Progenitor cell of endocrine pancreas (in vitro differentiated cells): Measurements from ENCODE around the gene ONECUT2. TPM values are rescaled to one million over a fixed set of nuclear protein-coding genes. Genes with fewer than 3 reads are reported as not detected.
"Not testable (repeated sequence)": the region's sequence is repeated elsewhere in the genome, so short reads cannot be mapped to it uniquely, and the experiment has no call there.

Experiments
- DNase-seq: peaks from one replicate; pipeline ENCODE4 v3.0.0; 2021; ENCODE audit warnings: low spot score; ENCODE audit not compliant: unreplicated experiment
- H3K27ac Mint-ChIP-seq: 2 replicates; pipeline ENCODE4 v1.8.0; 2021; ENCODE audit warnings: mild to moderate bottlenecking, moderate library complexity, mixed read lengths
- H3K27me3 Mint-ChIP-seq: 2 replicates; pipeline ENCODE4 v1.8.0; 2021; ENCODE audit warnings: mixed read lengths
- H3K36me3 Mint-ChIP-seq: 2 replicates; pipeline ENCODE4 v1.8.0; 2022; ENCODE audit warnings: mixed read lengths; ENCODE audit not compliant: insufficient read depth
- H3K4me1 Mint-ChIP-seq: 2 replicates; pipeline ENCODE4 v1.8.0; 2021; ENCODE audit warnings: low read depth, mixed read lengths
- H3K4me3 Mint-ChIP-seq: 2 replicates; pipeline ENCODE4 v1.8.0; 2021; ENCODE audit warnings: low read depth, mild to moderate bottlenecking, moderate library complexity, mixed read lengths
- H3K9me3 Mint-ChIP-seq: 2 replicates; pipeline ENCODE4 v1.8.0; 2021; ENCODE audit warnings: low read depth, mixed read lengths
- CTCF ChIP-seq: fragments of 200-600 bp; sonication (generic); IDR thresholded peaks from one replicate; pipeline ENCODE4 v1.5.0; 2021; ENCODE audit warnings: antibody characterized with exemption, mild to moderate bottlenecking; ENCODE audit not compliant: unreplicated experiment
- long read RNA-seq: library from polyadenylated mRNA; unstranded; transcript quantifications from one replicate; pipeline ENCODE4 v2.0.0, GENCODE V29; 2020
- total RNA-seq: library from RNA; stranded (reverse); gene quantifications from 2 replicates; pipeline ENCODE4 v1.2.1, GENCODE V29; 2021

ONECUT2 gene
- total RNA-seq, result 92.2 and 110 TPM in 2 replicates
- long read RNA-seq, full-length matches to known transcripts, result 19 of 47 reads
- long read RNA-seq, partial matches to known transcripts, result 0 of 47 reads
- long read RNA-seq, other reads (novel, unspliced or antisense), result 28 of 47 reads

- Mint-ChIP-seq H3K27ac (peak within 1 kb of the TSS; percentile 98), H3K4me3 (peak within 1 kb of the TSS; percentile 99)
Observed at GRCh38 chr18:57434536-57435494, at the start of gene ONECUT2. TSS of gene ONECUT2 (plus strand) at chr18:57435374. CDS start at chr18:57435717, 343 bp downstream.

GRCh38 chr18:57389271-57389670 lies 45.9 kb upstream of the ONECUT2 start:
- Mint-ChIP-seq H3K27ac (no peak overlapping the region), H3K9me3 (peaks cover 3% of the 10 kb centered on the region), H3K27me3 (peaks cover 8% of the 10 kb centered on the region), H3K4me1 (peaks cover 2% of the 10 kb centered on the region), H3K4me3 (no peak overlapping the region), H3K36me3 (no peaks in the 10 kb centered on the region)
- no peak for DNase-seq
- TF ChIP-seq CTCF, result no peak

More at GRCh38 chr18:57434536-57435494, at the start of gene ONECUT2:
- Mint-ChIP-seq H3K9me3 (no peaks in the 10 kb centered on the region), H3K27me3 (no peaks in the 10 kb centered on the region), H3K36me3 (peaks cover 22% of the 10 kb centered on the region), H3K4me1 (peaks cover 54% of the 10 kb centered on the region)
- DNase-seq, result peak; percentile 98
- no peak for TF ChIP-seq CTCF

- no peak for TF ChIP-seq CTCF
- no peak overlapping the region for H3K27ac Mint-ChIP-seq
- H3K4me3 Mint-ChIP-seq, result no peak overlapping the region
- H3K27me3 Mint-ChIP-seq, result peaks cover 8% of the 10 kb centered on the region
- H3K4me1 Mint-ChIP-seq, result no peaks in the 10 kb centered on the region
- DNase-seq, result no peak
- H3K36me3 Mint-ChIP-seq, result peaks cover 2% of the 10 kb centered on the region
- H3K9me3 Mint-ChIP-seq, result peaks cover 4% of the 10 kb centered on the region
Observed at GRCh38 chr18:57390044-57390443, 45.1 kb upstream of the ONECUT2 start.

GRCh38 chr18:57394749-57395148 lies 40.4 kb upstream of the ONECUT2 start:
- not testable (repeated sequence) for H3K36me3 Mint-ChIP-seq, H3K27me3 Mint-ChIP-seq, H3K4me3 Mint-ChIP-seq, H3K4me1 Mint-ChIP-seq, DNase-seq, H3K27ac Mint-ChIP-seq
- peaks cover 19% of the 10 kb centered on the region for H3K9me3 Mint-ChIP-seq

- DNase-seq, H3K4me1 Mint-ChIP-seq, H3K27me3 Mint-ChIP-seq, H3K4me3 Mint-ChIP-seq, H3K27ac Mint-ChIP-seq, H3K36me3 Mint-ChIP-seq: not testable (repeated sequence)
- H3K9me3 Mint-ChIP-seq, result peaks cover 19% of the 10 kb centered on the region
Observed at GRCh38 chr18:57396831-57397230, 38.3 kb upstream of the ONECUT2 start.

- Mint-ChIP-seq H3K27ac (no peak overlapping the region), H3K36me3 (peaks cover 4% of the 10 kb centered on the region)
Observed at GRCh38 chr18:57397440-57398132, 37.6 kb upstream of the ONECUT2 start.

More at GRCh38 chr18:57397440-57398132, 37.6 kb upstream of the ONECUT2 start:
- DNase-seq, result no peak
- peaks cover 3% of the 10 kb centered on the region for H3K27me3 Mint-ChIP-seq
- no peak for TF ChIP-seq CTCF
- H3K9me3 Mint-ChIP-seq, result peaks cover 19% of the 10 kb centered on the region
- no peaks in the 10 kb centered on the region for H3K4me1 Mint-ChIP-seq
- no peak overlapping the region for H3K4me3 Mint-ChIP-seq
